ENCODE data around the gene ADRA1B. TPM values are rescaled to one million over a fixed set of nuclear protein-coding genes. Genes with fewer than 3 reads are reported as not detected.

ADRA1B gene
- total RNA-seq, 1 experiment from 2014 or later = not detected

DNA sequence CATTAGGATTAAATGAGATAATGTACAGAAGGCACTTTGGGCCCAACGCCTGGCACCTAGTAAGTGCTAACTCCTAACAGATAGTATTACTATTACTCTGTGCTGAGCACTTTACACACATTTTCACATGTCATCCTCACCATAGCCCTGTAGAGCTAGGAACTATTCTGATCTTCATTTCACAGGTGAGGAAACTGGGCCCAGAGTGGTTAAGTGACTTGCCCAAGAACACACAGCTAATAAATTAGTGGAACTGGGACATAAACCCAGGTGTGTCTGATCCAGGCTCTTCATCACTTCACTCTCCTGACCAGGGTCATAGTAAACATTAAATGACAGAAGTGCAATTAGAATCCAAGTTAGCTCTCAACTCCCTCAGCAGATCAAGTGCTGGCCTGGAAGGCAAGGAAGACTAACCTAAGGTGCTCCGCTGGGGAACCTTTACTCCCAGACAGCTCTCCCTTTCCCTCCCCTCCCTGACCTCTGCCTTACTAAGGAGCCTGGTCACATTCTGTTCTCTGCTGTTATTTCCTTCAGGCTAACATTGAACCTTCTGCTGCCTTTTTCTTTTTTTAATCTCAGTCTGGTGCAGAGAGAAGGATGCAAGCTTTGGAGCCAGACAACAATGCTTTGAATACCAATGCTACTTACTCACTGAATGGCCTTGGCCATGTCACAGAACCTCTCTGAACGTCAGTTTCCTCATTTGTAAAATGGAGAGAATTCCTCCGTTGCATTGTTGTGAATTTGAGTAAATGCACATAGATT is 4.1 kb upstream of the ADRA1B start:
- no peak overlapping the region for H3K27ac Mint-ChIP-seq
- no peaks in the 10 kb centered on the region for H3K9me3 Mint-ChIP-seq
- peaks cover 6% of the 10 kb centered on the region; the same call in 1 of the 2 replicates for H3K27me3 ChIP-seq (ENCODE audit: insufficient read depth, low read length)
- H3K36me3 Mint-ChIP-seq (ENCODE audit: insufficient read depth in 1 of 3, low read depth in 3 of 3) = no peaks in the 10 kb centered on the region
- H3K9me3 ChIP-seq (ENCODE audit: control insufficient read depth, low read depth, low read length) = no peaks in the 10 kb centered on the region
- no peak overlapping the region for H3K18ac ChIP-seq (ENCODE audit: insufficient read length, low read depth, low read length)
- no peaks in the 10 kb centered on the region for H4K20me1 ChIP-seq (ENCODE audit: control insufficient read depth, insufficient read depth, insufficient read length)
- WGBS (ENCODE audit: extremely low coverage, insufficient read length, low lambda C conversion rate) = no CpG with 5 or more reads among the region's 4 CpGs
- H3K27me3 Mint-ChIP-seq (ENCODE audit: low read depth) = peaks cover 36% of the 10 kb centered on the region
- no peak overlapping the region for H3K14ac ChIP-seq (ENCODE audit: insufficient read depth, low read length)
- no peak overlapping the region for H2BK120ac ChIP-seq (ENCODE audit: low read depth, low read length, poor library complexity, severe bottlenecking)
- no peak overlapping the region for H4K91ac ChIP-seq (ENCODE audit: insufficient read length, low read depth, low read length)
- H3K9ac ChIP-seq (ENCODE audit: extremely low read depth, insufficient read length, low read length) = no peak overlapping the region
- no peak overlapping the region for H3K56ac ChIP-seq (ENCODE audit: insufficient read length, low read depth, low read length)
- no peak overlapping the region for H3K23ac ChIP-seq (ENCODE audit: insufficient read length, low read depth, low read length)
- H2BK5ac ChIP-seq (ENCODE audit: insufficient read length, low read length) = no peak overlapping the region
- no peaks in the 10 kb centered on the region for H3K79me2 ChIP-seq (ENCODE audit: insufficient read depth, low read length)
- H3K4ac ChIP-seq (ENCODE audit: low read depth, low read length) = no peak overlapping the region
- no peak overlapping the region for H2BK20ac ChIP-seq (ENCODE audit: low read depth, low read length, poor library complexity, severe bottlenecking)
- H3K4me3 Mint-ChIP-seq = no peak overlapping the region
- DNase-seq = no peak
- no peak overlapping the region for H3T11ph ChIP-seq (ENCODE audit: low read length)
- peaks cover 5% of the 10 kb centered on the region for H3K23me2 ChIP-seq (ENCODE audit: insufficient read length, low read depth, low read length, poor library complexity, severe bottlenecking)
- no peak overlapping the region for H2BK12ac ChIP-seq (ENCODE audit: insufficient read length, low read depth, low read length)
- H3K27ac ChIP-seq (ENCODE audit: insufficient read length, low read depth, low read length) = no peak overlapping the region
- H2AFZ ChIP-seq (ENCODE audit: low read length) = no peak overlapping the region
- H3K79me1 ChIP-seq (ENCODE audit: insufficient read depth, low read depth, low read length, poor library complexity, severe bottlenecking) = no peaks in the 10 kb centered on the region
- H4K5ac ChIP-seq (ENCODE audit: insufficient read length, low read depth, low read length) = no peak overlapping the region
- no peak overlapping the region for H2BK15ac ChIP-seq (ENCODE audit: low read depth, low read length)
- no peak overlapping the region for H4K8ac ChIP-seq (replicated peaks; ENCODE audit: insufficient read length, low read depth, low read length)
- peaks cover 22 to 25% of the 10 kb centered on the region in 2 experiments for H3K4me1 Mint-ChIP-seq
- no peaks in the 10 kb centered on the region for H3K4me1 ChIP-seq (ENCODE audit: insufficient read depth, low read length)
- no peak overlapping the region for H2AK5ac ChIP-seq (ENCODE audit: insufficient read length, low read length)
- no peak overlapping the region for H3K4me2 ChIP-seq (ENCODE audit: insufficient read depth, insufficient read length, low read length)
- TF ChIP-seq, protein P1, sequence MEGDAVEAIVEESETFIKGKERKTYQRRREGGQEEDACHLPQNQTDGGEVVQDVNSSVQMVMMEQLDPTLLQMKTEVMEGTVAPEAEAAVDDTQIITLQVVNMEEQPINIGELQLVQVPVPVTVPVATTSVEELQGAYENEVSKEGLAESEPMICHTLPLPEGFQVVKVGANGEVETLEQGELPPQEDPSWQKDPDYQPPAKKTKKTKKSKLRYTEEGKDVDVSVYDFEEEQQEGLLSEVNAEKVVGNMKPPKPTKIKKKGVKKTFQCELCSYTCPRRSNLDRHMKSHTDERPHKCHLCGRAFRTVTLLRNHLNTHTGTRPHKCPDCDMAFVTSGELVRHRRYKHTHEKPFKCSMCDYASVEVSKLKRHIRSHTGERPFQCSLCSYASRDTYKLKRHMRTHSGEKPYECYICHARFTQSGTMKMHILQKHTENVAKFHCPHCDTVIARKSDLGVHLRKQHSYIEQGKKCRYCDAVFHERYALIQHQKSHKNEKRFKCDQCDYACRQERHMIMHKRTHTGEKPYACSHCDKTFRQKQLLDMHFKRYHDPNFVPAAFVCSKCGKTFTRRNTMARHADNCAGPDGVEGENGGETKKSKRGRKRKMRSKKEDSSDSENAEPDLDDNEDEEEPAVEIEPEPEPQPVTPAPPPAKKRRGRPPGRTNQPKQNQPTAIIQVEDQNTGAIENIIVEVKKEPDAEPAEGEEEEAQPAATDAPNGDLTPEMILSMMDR (conservative IDR thresholded peaks at IDR 0.05) = no peak
